Endothelial cell of umbilical vein (primary cell): ENCODE data around the gene ORC6. TPM values are rescaled to one million over a fixed set of nuclear protein-coding genes. Genes with fewer than 3 reads are reported as not detected.

ENCODE experiments used
- BruUV-seq: library from RNA; stranded (reverse); fragments of 400-500 nt; replicated peaks from 2 replicates; lab custom pipeline; 2021; lab: Mats Ljungman, UMichigan
- CTCF ChIA-PET: fragments of 300-600, 350-600 bp; sonication (Branson Sonifier 250); formaldehyde crosslinking; loops from one replicate; lab custom pipeline; 2021; ENCODE audit warnings: antibody characterized with exemption, inconsistent platforms; lab: Charles Lee
- POLR2A ChIA-PET: fragments of 300-600, 350-600 bp; sonication (Branson Sonifier 250); formaldehyde crosslinking; loops from one replicate; lab custom pipeline; 2021; ENCODE audit warnings: antibody characterized with exemption, inconsistent platforms; lab: Charles Lee
- DNase-seq: peaks from one replicate; pipeline ENCODE4 v3.0.0-alpha.2; 2011; ENCODE audit warnings: low read depth, low spot score
- FAIRE-seq: peaks from 2 replicates; lab custom pipeline; 2011; peaks lifted over from hg19 to GRCh38; lab: Jason Lieb, UNC
- H2AFZ ChIP-seq: 2 replicates; pipeline ENCODE4 v1.6.0; 2012; ENCODE audit warnings: low read depth, low read length, control low read depth, inconsistent platforms
- H3K27ac ChIP-seq: 2 replicates; pipeline ENCODE4 v1.5.1; 2011; ENCODE audit warnings: low read depth, mild to moderate bottlenecking, control low read depth, low read length, moderate library complexity; ENCODE audit not compliant: insufficient read depth
- H3K27me3 ChIP-seq, 2 experiments: 2 replicates each; pipeline versions ENCODE4 v1.6.0 to v1.6.1; 2011; ENCODE audit warnings: low read length in 2 of 2, mixed read lengths in 1 of 2; ENCODE audit not compliant: control insufficient read depth in 2 of 2, insufficient read depth in 2 of 2
- H3K36me3 ChIP-seq, 2 experiments: 2 replicates in 1 of 2; 3 replicates in 1 of 2; pipeline ENCODE4 v1.5.1; 2011; ENCODE audit warnings: low read length in 2 of 2, mild to moderate bottlenecking in 1 of 2, moderate library complexity in 1 of 2; ENCODE audit not compliant: control insufficient read depth in 2 of 2, insufficient read depth in 2 of 2; ENCODE audit errors: extremely low read depth in 1 of 2
- H3K4me1 ChIP-seq: 3 replicates; pipeline ENCODE4 v1.5.1; 2011; ENCODE audit warnings: mild to moderate bottlenecking, low read length; ENCODE audit not compliant: control insufficient read depth, insufficient read depth; ENCODE audit errors: extremely low read depth
- H3K4me2 ChIP-seq: 2 replicates; pipeline ENCODE4 v1.6.1; 2011; ENCODE audit warnings: low read length, control low read depth, mixed read lengths; ENCODE audit not compliant: insufficient read depth
- H3K4me3 ChIP-seq, 3 experiments: fragments of 200-600 bp in 1 of 3; sonication (generic), shearing (Covaris generic) in 1 of 3; replicated peaks in 1 of 3; 2 replicates each; pipeline ENCODE4 v1.5.1; 2011 to 2016; ENCODE audit warnings: control low read depth in 3 of 3, low read length in 3 of 3, mild to moderate bottlenecking in 2 of 3, inconsistent platforms in 1 of 3, low read depth in 1 of 3, moderate library complexity in 1 of 3; ENCODE audit not compliant: insufficient read depth in 1 of 3
- H3K79me2 ChIP-seq: 2 replicates; pipeline ENCODE4 v1.6.0; 2012; ENCODE audit warnings: low read length, inconsistent platforms; ENCODE audit not compliant: control insufficient read depth, insufficient read depth
- H3K9ac ChIP-seq: replicated peaks from 2 replicates; pipeline ENCODE3; 2011; ENCODE audit warnings: low read length, control low read depth; ENCODE audit not compliant: insufficient read depth; ENCODE audit errors: extremely low read depth
- H3K9me1 ChIP-seq: replicated peaks from 3 replicates; pipeline ENCODE4 v1.6.0; 2011; ENCODE audit warnings: mild to moderate bottlenecking, low read length; ENCODE audit not compliant: control insufficient read depth, insufficient read depth; ENCODE audit errors: extremely low read depth
- H3K9me3 ChIP-seq: replicated peaks from 2 replicates; pipeline ENCODE4 v1.5.1; 2012; ENCODE audit warnings: low read length, inconsistent platforms; ENCODE audit not compliant: control insufficient read depth, insufficient read depth
- H4K20me1 ChIP-seq: replicated peaks from 2 replicates; pipeline ENCODE3; 2011; ENCODE audit warnings: mild to moderate bottlenecking, low read length; ENCODE audit not compliant: control insufficient read depth, insufficient read depth; ENCODE audit errors: extremely low read depth
- CTCF ChIP-seq, 2 donors: IDR thresholded peaks; 1 replicate in 1 of 2; 2 replicates in 1 of 2; pipeline ENCODE4 v1.5.1; 2011; ENCODE audit warnings: low read length in 2 of 2, mild to moderate bottlenecking in 2 of 2, moderate library complexity in 2 of 2, control low read depth in 1 of 2, inconsistent platforms in 1 of 2, low read depth in 1 of 2; ENCODE audit not compliant: insufficient read depth in 1 of 2; ENCODE audit errors: extremely low read depth in 1 of 2
- EZH2 ChIP-seq: IDR thresholded peaks from 2 replicates; pipeline ENCODE4 v1.6.1; 2012; ENCODE audit warnings: borderline replicate concordance, low read depth, mild to moderate bottlenecking, moderate library complexity, low read length, inconsistent platforms; ENCODE audit not compliant: severe bottlenecking
- FOS ChIP-seq: IDR thresholded peaks from 2 replicates; pipeline ENCODE4 v1.6.1; 2011; ENCODE audit warnings: mild to moderate bottlenecking, low read length, moderate library complexity, borderline replicate concordance; ENCODE audit not compliant: insufficient read depth
- GATA2 ChIP-seq: IDR thresholded peaks from 2 replicates; pipeline ENCODE4 v1.7.0; 2011; ENCODE audit warnings: low read depth, mild to moderate bottlenecking, moderate library complexity, mixed read lengths, low read length; ENCODE audit not compliant: insufficient read length, insufficient read depth
- JUN ChIP-seq: IDR thresholded peaks from 2 replicates; pipeline ENCODE4 v1.6.1; 2011; ENCODE audit warnings: borderline replicate concordance, low read depth; ENCODE audit not compliant: insufficient read length, insufficient read depth
- MYC ChIP-seq: IDR thresholded peaks from one replicate; pipeline ENCODE4 v1.6.1; 2011; ENCODE audit warnings: mild to moderate bottlenecking, low read depth, low read length
- POLR2A ChIP-seq: IDR thresholded peaks from 2 replicates; pipeline ENCODE4 v1.6.1; 2012; ENCODE audit warnings: low read depth, mild to moderate bottlenecking, control low read depth, low read length
- POLR2AphosphoS5 ChIP-seq: IDR thresholded peaks from 2 replicates; pipeline ENCODE4 v1.6.1; 2012; ENCODE audit warnings: low read depth, mild to moderate bottlenecking, control low read depth, low read length, moderate library complexity; ENCODE audit not compliant: insufficient read depth
- dilution Hi-C: fragments of 300-500 bp; cut with MboI; formaldehyde crosslinking; loops from one replicate; pipeline ENCODE4 v1.15.0; 2019; ENCODE audit warnings: low sequenced_read_pairs; ENCODE audit not compliant: extremely low pct_ligation_motif_present
- intact Hi-C: fragments of 100-400 bp; cut with micrococcal nuclease; formaldehyde crosslinking; loops from one replicate; pipeline ENCODE4 v1.10.0; 2022
- polyA plus RNA-seq, 4 experiments: library from polyadenylated mRNA; depleted of rRNA in 3 of 4; stranded (reverse) in 3 of 4; unstranded in 1 of 4; fragments of >200 nt; gene quantifications; 2 replicates each; pipeline versions ENCODE4 v1.2.1 to v1.2.3, GENCODE V29; 2011 to 2012; ENCODE audit warnings: missing spikeins in 1 of 4
- total RNA-seq: library from RNA; stranded (reverse); gene quantifications from 2 replicates; pipeline ENCODE4 v1.2.3, GENCODE V29; 2021
- TF ChIP-seq, protein P1 (sequence below): IDR thresholded peaks from 2 replicates; pipeline ENCODE4 v1.6.1; 2011; ENCODE audit not compliant: insufficient read depth, insufficient read length

The ORC6 gene
- total and polyA plus RNA-seq, 2 donors (not counting 3 experiments of a cell fraction or from before 2014, with no cell fraction given), result 15.9 to 31.1 TPM

GRCh38 chr16:46739934-46740333, 50.5 kb downstream of the ORC6 start:
- Histone ChIP-seq H2AFZ (no peak overlapping the region), H3K4me3 (no peak overlapping the region), H3K9ac (no peak overlapping the region), H3K27me3 (no peaks in the 10 kb centered on the region), H3K9me1 (no peaks in the 10 kb centered on the region), H3K36me3 (no peaks in the 10 kb centered on the region), H3K27ac (no peak overlapping the region), H3K4me1 (peaks cover 4% of the 10 kb centered on the region), H3K79me2 (no peaks in the 10 kb centered on the region), H3K4me2 (no peak overlapping the region), H3K9me3 (no peaks in the 10 kb centered on the region), H4K20me1 (no peaks in the 10 kb centered on the region)
- ChIA-PET POLR2A (no interaction called here), CTCF (no interaction called here)
- FAIRE-seq (no peak), DNase-seq (no peak)
- no peak for TF ChIP-seq POLR2A
- TF ChIP-seq JUN, result no peak
- no peak for TF ChIP-seq MYC
- TF ChIP-seq, protein P1, sequence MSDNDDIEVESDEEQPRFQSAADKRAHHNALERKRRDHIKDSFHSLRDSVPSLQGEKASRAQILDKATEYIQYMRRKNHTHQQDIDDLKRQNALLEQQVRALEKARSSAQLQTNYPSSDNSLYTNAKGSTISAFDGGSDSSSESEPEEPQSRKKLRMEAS, result no peak
- TF ChIP-seq FOS, result no peak
- TF ChIP-seq POLR2AphosphoS5, result no peak
- no peak for TF ChIP-seq EZH2
- TF ChIP-seq GATA2, result no peak
- TF ChIP-seq CTCF (IDR thresholded peaks at IDR 0.05; ENCODE audit: extremely low read depth in 1 of 2, insufficient read depth in 1 of 2, low read depth in 1 of 2, low read length in 2 of 2), result no peak
- BruUV-seq, result no TSS peak
- intact Hi-C loops (loop anchor here (5.0 kb wide), 1 partner anchor 48 kb away; no protein-coding TSS in a partner anchor), dilution Hi-C loops (no loop called here)
